MM.1S (cell line): ENCODE measurements around the gene KPNB1.

Source experiments
- DNase-seq: peaks from one replicate; pipeline ENCODE4 v3.0.0-alpha.2; 2015
- H2AFZ ChIP-seq: fragments of 300-600 bp; sonication (generic); 2 replicates; pipeline ENCODE4 v1.6.0; 2016; ENCODE audit warnings: antibody characterized with exemption, low read length
- H3F3A ChIP-seq: fragments of 300-600 bp; sonication (generic); 2 replicates; pipeline ENCODE4 v1.6.1; 2016; ENCODE audit warnings: mild to moderate bottlenecking, antibody characterized with exemption, low read length, moderate library complexity, mixed read lengths; ENCODE audit not compliant: insufficient read depth
- H3K27ac ChIP-seq: fragments of 300-600 bp; sonication (generic); 2 replicates; pipeline ENCODE4 v1.5.1; 2016; ENCODE audit warnings: mild to moderate bottlenecking, low read length
- H3K27me3 ChIP-seq: fragments of 300-600 bp; sonication (generic); replicated peaks from 2 replicates; pipeline ENCODE4 v1.6.0; 2016; ENCODE audit warnings: low read length; ENCODE audit not compliant: insufficient read depth
- H3K36me3 ChIP-seq: fragments of 300-600 bp; sonication (generic); replicated peaks from 2 replicates; pipeline ENCODE4 v1.6.1; 2016; ENCODE audit warnings: mild to moderate bottlenecking, low read length, mixed read lengths; ENCODE audit not compliant: insufficient read depth
- H3K4me1 ChIP-seq: fragments of 300-600 bp; sonication (generic); 2 replicates; pipeline ENCODE4 v1.6.1; 2016; ENCODE audit warnings: low read length, mixed read lengths
- H3K4me2 ChIP-seq: fragments of 300-600 bp; sonication (generic); 2 replicates; pipeline ENCODE4 v1.6.0; 2016; ENCODE audit warnings: low read depth, low read length
- H3K4me3 ChIP-seq: fragments of 300-600 bp; sonication (generic); 2 replicates; pipeline ENCODE4 v1.5.1; 2016; ENCODE audit warnings: low read length, mixed read lengths
- H3K79me2 ChIP-seq: fragments of 300-600 bp; sonication (generic); 2 replicates; pipeline ENCODE4 v1.6.1; 2016; ENCODE audit warnings: mixed run types, low read length, mixed read lengths
- H3K9ac ChIP-seq: fragments of 300-600 bp; sonication (generic); 2 replicates; pipeline ENCODE4 v1.6.1; 2016; ENCODE audit warnings: low read length, mixed read lengths
- H3K9me2 ChIP-seq: fragments of 300-600 bp; sonication (generic); replicated peaks from 2 replicates; pipeline ENCODE4 v1.6.1; 2016; ENCODE audit warnings: mild to moderate bottlenecking, low read length, mixed read lengths; ENCODE audit not compliant: insufficient read depth
- H3K9me3 ChIP-seq: fragments of 300-600 bp; sonication (generic); replicated peaks from 2 replicates; pipeline ENCODE4 v1.6.1; 2016; ENCODE audit warnings: mild to moderate bottlenecking, low read length, mixed read lengths; ENCODE audit not compliant: insufficient read depth
- H4K20me1 ChIP-seq: fragments of 300-600 bp; sonication (generic); 2 replicates; pipeline ENCODE4 v1.6.1; 2016; ENCODE audit warnings: mild to moderate bottlenecking, low read length, moderate library complexity, mixed read lengths; ENCODE audit not compliant: insufficient read depth
- EZH2 ChIP-seq: fragments of 300-600 bp; sonication (generic); optimal IDR thresholded peaks from 2 replicates; pipeline ENCODE3; 2017; ENCODE audit warnings: low read depth, mild to moderate bottlenecking, antibody characterized with exemption, low read length, mixed read lengths
- EZH2phosphoT487 ChIP-seq: fragments of 300-600 bp; sonication (generic); IDR thresholded peaks from 2 replicates; pipeline ENCODE4 v1.6.1; 2018; ENCODE audit warnings: antibody characterized with exemption, low read length
- TF ChIP-seq, protein P1 (sequence below): fragments of 300-600 bp; sonication (generic); IDR thresholded peaks from 2 replicates; pipeline ENCODE4 v1.5.1; 2016; ENCODE audit warnings: antibody characterized with exemption, low read length, mixed read lengths

Gene KPNB1

DNA sequence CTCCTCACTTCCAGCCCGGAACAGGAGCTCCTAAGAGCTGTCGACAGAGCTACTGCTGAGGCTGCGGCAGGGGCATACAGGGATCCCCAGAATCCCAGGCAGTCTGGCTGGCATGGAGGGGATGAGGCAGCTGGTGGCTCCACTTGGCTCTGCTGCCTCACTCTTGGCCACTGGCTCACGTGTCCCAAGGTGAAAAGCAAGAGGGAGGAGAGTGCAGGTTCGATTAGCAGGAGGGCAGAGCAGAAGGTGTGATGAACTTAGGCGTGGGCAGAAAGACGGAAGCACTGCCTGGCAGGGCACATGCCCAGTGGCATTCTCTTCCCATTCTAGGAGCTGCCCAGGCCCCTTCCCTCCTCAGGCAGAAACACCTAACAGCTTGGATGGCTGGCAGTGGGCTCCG lies 72.0 kb downstream of the KPNB1 start:
- peaks cover 51% of the 10 kb centered on the region for H3K27me3 ChIP-seq
- H4K20me1 ChIP-seq = no peaks in the 10 kb centered on the region
- H3K36me3 ChIP-seq = no peaks in the 10 kb centered on the region
- H2AFZ ChIP-seq = no peak overlapping the region
- DNase-seq = no peak
- peaks cover 18% of the 10 kb centered on the region for H3K4me1 ChIP-seq
- 0 out of 2 replicates have a peak, but pooled peaks cover 7% of the 10 kb centered on the region for H3F3A ChIP-seq
- H3K4me3 ChIP-seq = no peak overlapping the region
- no peaks in the 10 kb centered on the region for H3K9me3 ChIP-seq
- H3K27ac ChIP-seq = no peak overlapping the region
- H3K9ac ChIP-seq = no peak overlapping the region
- no peaks in the 10 kb centered on the region for H3K9me2 ChIP-seq
- no peaks in the 10 kb centered on the region for H3K79me2 ChIP-seq
- no peak overlapping the region for H3K4me2 ChIP-seq
- TF ChIP-seq EZH2phosphoT487 (no peak), EZH2 (no peak)
- TF ChIP-seq, protein P1, sequence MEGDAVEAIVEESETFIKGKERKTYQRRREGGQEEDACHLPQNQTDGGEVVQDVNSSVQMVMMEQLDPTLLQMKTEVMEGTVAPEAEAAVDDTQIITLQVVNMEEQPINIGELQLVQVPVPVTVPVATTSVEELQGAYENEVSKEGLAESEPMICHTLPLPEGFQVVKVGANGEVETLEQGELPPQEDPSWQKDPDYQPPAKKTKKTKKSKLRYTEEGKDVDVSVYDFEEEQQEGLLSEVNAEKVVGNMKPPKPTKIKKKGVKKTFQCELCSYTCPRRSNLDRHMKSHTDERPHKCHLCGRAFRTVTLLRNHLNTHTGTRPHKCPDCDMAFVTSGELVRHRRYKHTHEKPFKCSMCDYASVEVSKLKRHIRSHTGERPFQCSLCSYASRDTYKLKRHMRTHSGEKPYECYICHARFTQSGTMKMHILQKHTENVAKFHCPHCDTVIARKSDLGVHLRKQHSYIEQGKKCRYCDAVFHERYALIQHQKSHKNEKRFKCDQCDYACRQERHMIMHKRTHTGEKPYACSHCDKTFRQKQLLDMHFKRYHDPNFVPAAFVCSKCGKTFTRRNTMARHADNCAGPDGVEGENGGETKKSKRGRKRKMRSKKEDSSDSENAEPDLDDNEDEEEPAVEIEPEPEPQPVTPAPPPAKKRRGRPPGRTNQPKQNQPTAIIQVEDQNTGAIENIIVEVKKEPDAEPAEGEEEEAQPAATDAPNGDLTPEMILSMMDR = no peak

DNA sequence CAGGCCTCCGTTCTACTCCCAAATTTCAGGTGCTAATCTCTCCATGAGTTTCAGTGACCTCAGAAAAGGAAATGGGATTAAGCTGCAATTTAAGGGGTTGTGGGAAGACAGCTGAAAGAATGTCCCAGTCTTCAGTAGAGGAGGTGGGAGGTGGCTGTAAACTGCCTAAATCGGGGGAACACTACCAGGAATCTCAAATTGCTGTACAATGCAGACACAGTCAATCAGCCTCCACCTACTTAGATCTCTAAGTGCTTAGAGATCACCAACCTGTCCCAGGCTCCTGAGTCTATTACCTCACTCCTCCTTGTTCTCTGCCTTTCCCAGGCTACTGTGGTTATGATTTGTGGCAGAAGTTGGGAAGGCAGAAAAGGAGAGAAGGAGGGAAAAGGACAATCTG lies 75.0 kb downstream of the KPNB1 start:
- no peaks in the 10 kb centered on the region for H3K36me3 ChIP-seq
- H3K9me3 ChIP-seq = no peaks in the 10 kb centered on the region
- peaks cover 9% of the 10 kb centered on the region for H3K4me1 ChIP-seq
- H3F3A ChIP-seq = 0 out of 2 replicates have a peak, but pooled peaks cover 4% of the 10 kb centered on the region
- H3K9me2 ChIP-seq = no peaks in the 10 kb centered on the region
- H2AFZ ChIP-seq = no peak overlapping the region
- H3K27me3 ChIP-seq = peaks cover 38% of the 10 kb centered on the region
- H3K9ac ChIP-seq = no peak overlapping the region
- H3K27ac ChIP-seq = no peak overlapping the region
- no peak for TF ChIP-seq EZH2phosphoT487
- no peak for TF ChIP-seq EZH2
- TF ChIP-seq, protein P1 = no peak
- no peak for DNase-seq
- H3K4me2 ChIP-seq = no peak overlapping the region
- no peak overlapping the region for H3K4me3 ChIP-seq
- no peaks in the 10 kb centered on the region for H3K79me2 ChIP-seq
- no peaks in the 10 kb centered on the region for H4K20me1 ChIP-seq

DNA sequence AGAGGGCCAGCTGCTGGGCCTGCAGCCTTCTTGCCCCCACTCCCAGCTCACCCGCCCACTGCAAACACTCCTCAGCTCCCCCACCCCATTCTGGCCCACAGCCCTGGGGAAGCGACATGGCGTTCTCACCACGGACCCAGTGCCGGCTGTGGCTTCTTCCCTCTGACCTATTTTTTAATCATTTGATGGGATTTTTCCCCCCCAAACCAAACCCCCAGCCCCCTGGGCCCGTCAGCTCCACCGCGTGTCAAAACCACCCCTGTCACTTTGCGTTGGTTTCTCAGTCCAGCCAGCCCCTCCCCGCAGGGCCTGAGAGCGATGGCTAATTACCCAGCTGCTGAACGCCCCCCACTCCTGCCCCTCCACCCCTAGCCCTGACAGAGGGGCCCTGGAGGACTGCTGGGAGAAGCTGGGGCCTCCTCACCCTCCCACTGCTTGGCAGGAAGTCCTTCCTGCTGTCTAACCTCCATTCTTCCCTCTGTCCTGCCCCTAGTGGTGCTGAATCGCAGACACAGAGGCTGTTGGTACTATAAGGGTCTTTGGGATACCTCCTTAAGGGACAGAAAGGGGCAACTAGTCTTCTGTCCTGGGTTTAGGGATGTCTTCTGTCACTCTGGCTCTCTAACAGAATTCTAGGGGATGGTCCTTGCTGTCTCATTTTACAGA lies 75.9 kb downstream of the KPNB1 start:
- no peak overlapping the region for H3K4me2 ChIP-seq
- H3K4me1 ChIP-seq = 0 out of 2 replicates have a peak, but pooled peaks cover under 1% of the 10 kb centered on the region
- H2AFZ ChIP-seq = no peak overlapping the region
- no peaks in the 10 kb centered on the region for H4K20me1 ChIP-seq
- H3K27ac ChIP-seq = no peak overlapping the region
- H3K36me3 ChIP-seq = no peaks in the 10 kb centered on the region
- H3K27me3 ChIP-seq = peaks cover 42% of the 10 kb centered on the region
- no peak overlapping the region for H3K4me3 ChIP-seq
- H3K9me2 ChIP-seq = no peaks in the 10 kb centered on the region
- H3K9me3 ChIP-seq = no peaks in the 10 kb centered on the region
- no peak for DNase-seq
- H3K79me2 ChIP-seq = no peaks in the 10 kb centered on the region
- no peak overlapping the region for H3K9ac ChIP-seq
- TF ChIP-seq EZH2 (no peak), EZH2phosphoT487 (no peak)
- TF ChIP-seq, protein P1 = peak; percentile 9; the same call in 1 of the 2 replicates
- no peaks in the 10 kb centered on the region for H3F3A ChIP-seq
